ENCODE measurements around the gene ZNF296.

Gene ZNF296

DNA sequence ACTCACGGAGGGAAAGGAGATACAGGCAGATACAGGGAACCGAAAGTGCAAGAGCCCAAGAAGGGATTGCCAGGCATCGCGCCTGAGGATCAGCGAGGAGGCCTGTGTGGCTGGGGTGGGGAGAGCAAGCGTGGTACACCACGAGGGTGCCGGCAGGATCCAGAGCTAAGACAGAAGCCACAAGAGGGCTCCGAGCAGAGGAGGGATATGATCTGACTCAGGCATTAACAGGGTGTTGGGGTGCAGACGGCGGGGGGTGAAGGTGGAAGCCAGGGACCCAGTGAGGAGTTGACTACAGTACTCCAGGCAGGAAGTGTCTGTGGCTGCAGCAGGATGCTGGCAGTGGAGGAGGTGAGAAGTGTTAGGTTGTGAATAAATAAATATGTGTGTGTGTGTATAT lies 11.3 kb upstream of the ZNF296 start:
- H3K4me3 ChIP-seq (ENCODE audit: low read depth, low read length), result no peak overlapping the region
- H3K36me3 ChIP-seq, result peaks cover 45% of the 10 kb centered on the region
- no peak overlapping the region for H3K27ac ChIP-seq
- no peaks in the 10 kb centered on the region for H3K9me3 ChIP-seq (ENCODE audit: severe bottlenecking)
- DNase-seq, result no peak
- TF ChIP-seq, protein P1, sequence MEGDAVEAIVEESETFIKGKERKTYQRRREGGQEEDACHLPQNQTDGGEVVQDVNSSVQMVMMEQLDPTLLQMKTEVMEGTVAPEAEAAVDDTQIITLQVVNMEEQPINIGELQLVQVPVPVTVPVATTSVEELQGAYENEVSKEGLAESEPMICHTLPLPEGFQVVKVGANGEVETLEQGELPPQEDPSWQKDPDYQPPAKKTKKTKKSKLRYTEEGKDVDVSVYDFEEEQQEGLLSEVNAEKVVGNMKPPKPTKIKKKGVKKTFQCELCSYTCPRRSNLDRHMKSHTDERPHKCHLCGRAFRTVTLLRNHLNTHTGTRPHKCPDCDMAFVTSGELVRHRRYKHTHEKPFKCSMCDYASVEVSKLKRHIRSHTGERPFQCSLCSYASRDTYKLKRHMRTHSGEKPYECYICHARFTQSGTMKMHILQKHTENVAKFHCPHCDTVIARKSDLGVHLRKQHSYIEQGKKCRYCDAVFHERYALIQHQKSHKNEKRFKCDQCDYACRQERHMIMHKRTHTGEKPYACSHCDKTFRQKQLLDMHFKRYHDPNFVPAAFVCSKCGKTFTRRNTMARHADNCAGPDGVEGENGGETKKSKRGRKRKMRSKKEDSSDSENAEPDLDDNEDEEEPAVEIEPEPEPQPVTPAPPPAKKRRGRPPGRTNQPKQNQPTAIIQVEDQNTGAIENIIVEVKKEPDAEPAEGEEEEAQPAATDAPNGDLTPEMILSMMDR (IDR thresholded peaks at IDR 0.05; ENCODE audit: low read depth, low read length), result no peak
- H3K27me3 ChIP-seq (ENCODE audit: insufficient read depth, low read depth, severe bottlenecking), result no peaks in the 10 kb centered on the region

DNA sequence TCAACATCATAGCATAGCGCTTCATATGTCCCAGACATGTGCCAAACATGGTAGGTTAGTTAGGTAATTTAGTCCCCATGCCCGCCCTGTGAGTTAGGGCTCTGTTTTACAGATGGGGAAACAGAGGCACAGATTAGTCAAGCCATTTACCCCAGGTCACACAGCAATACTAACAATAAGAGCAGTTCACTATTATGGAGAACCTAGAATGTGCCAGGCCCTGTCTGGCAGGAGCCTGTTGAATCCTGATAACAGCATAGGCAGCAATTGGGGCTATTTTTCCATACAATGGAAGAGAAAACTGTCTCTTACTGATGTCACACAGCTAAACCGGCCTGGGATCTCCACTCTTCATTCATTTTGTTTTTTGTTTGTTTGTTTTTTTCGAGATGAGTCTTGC lies 10.2 kb upstream of the ZNF296 start:
- H3K36me3 ChIP-seq, result peaks cover 54% of the 10 kb centered on the region

GRCh38 chr19:45082170-45082569 lies 5.9 kb upstream of the ZNF296 start:
- TF ChIP-seq, protein P1 (IDR thresholded peaks at IDR 0.05; ENCODE audit: low read depth, low read length), result no peak
- no peak for DNase-seq
- Histone ChIP-seq H3K27ac (no peak overlapping the region), H3K4me3 (ENCODE audit: low read depth, low read length) (no peak overlapping the region), H3K9me3 (ENCODE audit: severe bottlenecking) (no peaks in the 10 kb centered on the region), H3K36me3 (peaks cover 39% of the 10 kb centered on the region), H3K27me3 (ENCODE audit: insufficient read depth, low read depth, severe bottlenecking) (no peaks in the 10 kb centered on the region)

More for the DNA sequence above, 10.2 kb upstream of the ZNF296 start:
- H3K27ac ChIP-seq, result no peak overlapping the region
- TF ChIP-seq, protein P1 (IDR thresholded peaks at IDR 0.05; ENCODE audit: low read depth, low read length), result no peak
- no peak overlapping the region for H3K4me3 ChIP-seq (ENCODE audit: low read depth, low read length)
- H3K9me3 ChIP-seq (ENCODE audit: severe bottlenecking), result no peaks in the 10 kb centered on the region
- DNase-seq, result no peak
- no peaks in the 10 kb centered on the region for H3K27me3 ChIP-seq (ENCODE audit: insufficient read depth, low read depth, severe bottlenecking)

DNA sequence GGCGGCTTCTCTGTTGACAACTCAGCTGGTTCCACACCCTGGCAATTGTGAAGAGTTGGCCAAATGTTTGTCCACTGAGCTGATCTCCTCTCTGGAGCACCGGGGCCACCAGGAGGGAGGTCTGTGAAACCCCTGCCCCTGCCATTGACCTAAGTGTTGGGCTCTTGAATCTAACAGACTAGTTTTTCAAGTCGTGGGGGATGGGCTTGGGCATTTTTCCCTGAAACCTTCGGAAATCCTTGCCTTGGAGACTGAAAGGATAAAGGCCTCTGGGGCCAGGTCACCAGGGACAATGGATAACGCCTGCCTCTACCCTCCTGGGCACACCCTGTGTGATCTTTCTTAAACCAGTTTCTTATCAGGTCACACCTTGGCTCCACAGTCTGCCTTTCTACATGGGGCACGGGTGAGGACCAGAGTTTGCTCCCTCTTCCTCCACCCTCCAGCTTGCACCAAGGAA lies 3.7 kb upstream of the ZNF296 start:
- no peaks in the 10 kb centered on the region for H3K9me3 ChIP-seq (ENCODE audit: severe bottlenecking)
- no peaks in the 10 kb centered on the region for H3K27me3 ChIP-seq (ENCODE audit: insufficient read depth, low read depth, severe bottlenecking)
- no peak for DNase-seq
- H3K4me3 ChIP-seq (ENCODE audit: low read depth, low read length), result peak overlapping the region; percentile 99
- peaks cover 22% of the 10 kb centered on the region for H3K36me3 ChIP-seq
- peak overlapping the region; percentile 81 for H3K27ac ChIP-seq
- TF ChIP-seq, protein P1 (IDR thresholded peaks at IDR 0.05; ENCODE audit: low read depth, low read length), result no peak

- peak; percentile 82 for DNase-seq
- peak within 1 kb of the TSS; percentile 81 for H3K27ac ChIP-seq
- peak within 1 kb of the TSS; percentile 99 for H3K4me3 ChIP-seq (ENCODE audit: low read depth, low read length)
- H3K36me3 ChIP-seq, result peaks cover 16% of the 10 kb centered on the region
- TF ChIP-seq, protein P1 (IDR thresholded peaks at IDR 0.05; ENCODE audit: low read depth, low read length), result no peak
- H3K9me3 ChIP-seq (ENCODE audit: severe bottlenecking), result no peaks in the 10 kb centered on the region
- no peaks in the 10 kb centered on the region for H3K27me3 ChIP-seq (ENCODE audit: insufficient read depth, low read depth, severe bottlenecking)
Observed at GRCh38 chr19:45079063-45079910, 3.0 kb upstream of the ZNF296 start, which contains the start of gene GEMIN7. Gene GEMIN7, plus strand, starts transcription at chr19:45079260. Its CDS starts 10,855 bp downstream, at chr19:45090115.

Data from WERI-Rb-1 (cell line).